Endothelial cell of umbilical vein (primary cell): ENCODE results near the gene CACNA2D3. TPM values are rescaled to one million over a fixed set of nuclear protein-coding genes. Genes with fewer than 3 reads are reported as not detected.

ENCODE experiments used
- BruUV-seq: library from RNA; stranded (reverse); fragments of 400-500 nt; replicated peaks from 2 replicates; lab custom pipeline; 2021; lab: Mats Ljungman, UMichigan
- CTCF ChIA-PET: fragments of 300-600, 350-600 bp; sonication (Branson Sonifier 250); formaldehyde crosslinking; loops from one replicate; lab custom pipeline; 2021; ENCODE audit warnings: antibody characterized with exemption, inconsistent platforms; lab: Charles Lee
- POLR2A ChIA-PET: fragments of 300-600, 350-600 bp; sonication (Branson Sonifier 250); formaldehyde crosslinking; loops from one replicate; lab custom pipeline; 2021; ENCODE audit warnings: antibody characterized with exemption, inconsistent platforms; lab: Charles Lee
- DNase-seq: peaks from one replicate; pipeline ENCODE4 v3.0.0-alpha.2; 2011; ENCODE audit warnings: low read depth, low spot score
- FAIRE-seq: peaks from 2 replicates; lab custom pipeline; 2011; peaks lifted over from hg19 to GRCh38; lab: Jason Lieb, UNC
- H2AFZ ChIP-seq: 2 replicates; pipeline ENCODE4 v1.6.0; 2012; ENCODE audit warnings: low read depth, low read length, control low read depth, inconsistent platforms
- H3K27ac ChIP-seq: 2 replicates; pipeline ENCODE4 v1.5.1; 2011; ENCODE audit warnings: low read depth, mild to moderate bottlenecking, control low read depth, low read length, moderate library complexity; ENCODE audit not compliant: insufficient read depth
- H3K27me3 ChIP-seq, 2 experiments: 2 replicates each; pipeline versions ENCODE4 v1.6.0 to v1.6.1; 2011; ENCODE audit warnings: low read length in 2 of 2, mixed read lengths in 1 of 2; ENCODE audit not compliant: control insufficient read depth in 2 of 2, insufficient read depth in 2 of 2
- H3K36me3 ChIP-seq, 2 experiments: 2 replicates in 1 of 2; 3 replicates in 1 of 2; pipeline ENCODE4 v1.5.1; 2011; ENCODE audit warnings: low read length in 2 of 2, mild to moderate bottlenecking in 1 of 2, moderate library complexity in 1 of 2; ENCODE audit not compliant: control insufficient read depth in 2 of 2, insufficient read depth in 2 of 2; ENCODE audit errors: extremely low read depth in 1 of 2
- H3K4me1 ChIP-seq: 3 replicates; pipeline ENCODE4 v1.5.1; 2011; ENCODE audit warnings: mild to moderate bottlenecking, low read length; ENCODE audit not compliant: control insufficient read depth, insufficient read depth; ENCODE audit errors: extremely low read depth
- H3K4me2 ChIP-seq: 2 replicates; pipeline ENCODE4 v1.6.1; 2011; ENCODE audit warnings: low read length, control low read depth, mixed read lengths; ENCODE audit not compliant: insufficient read depth
- H3K4me3 ChIP-seq, 3 experiments: fragments of 200-600 bp in 1 of 3; sonication (generic), shearing (Covaris generic) in 1 of 3; replicated peaks in 1 of 3; 2 replicates each; pipeline ENCODE4 v1.5.1; 2011 to 2016; ENCODE audit warnings: control low read depth in 3 of 3, low read length in 3 of 3, mild to moderate bottlenecking in 2 of 3, inconsistent platforms in 1 of 3, low read depth in 1 of 3, moderate library complexity in 1 of 3; ENCODE audit not compliant: insufficient read depth in 1 of 3
- H3K79me2 ChIP-seq: 2 replicates; pipeline ENCODE4 v1.6.0; 2012; ENCODE audit warnings: low read length, inconsistent platforms; ENCODE audit not compliant: control insufficient read depth, insufficient read depth
- H3K9ac ChIP-seq: replicated peaks from 2 replicates; pipeline ENCODE3; 2011; ENCODE audit warnings: low read length, control low read depth; ENCODE audit not compliant: insufficient read depth; ENCODE audit errors: extremely low read depth
- H3K9me1 ChIP-seq: replicated peaks from 3 replicates; pipeline ENCODE4 v1.6.0; 2011; ENCODE audit warnings: mild to moderate bottlenecking, low read length; ENCODE audit not compliant: control insufficient read depth, insufficient read depth; ENCODE audit errors: extremely low read depth
- H3K9me3 ChIP-seq: replicated peaks from 2 replicates; pipeline ENCODE4 v1.5.1; 2012; ENCODE audit warnings: low read length, inconsistent platforms; ENCODE audit not compliant: control insufficient read depth, insufficient read depth
- H4K20me1 ChIP-seq: replicated peaks from 2 replicates; pipeline ENCODE3; 2011; ENCODE audit warnings: mild to moderate bottlenecking, low read length; ENCODE audit not compliant: control insufficient read depth, insufficient read depth; ENCODE audit errors: extremely low read depth
- EZH2 ChIP-seq: IDR thresholded peaks from 2 replicates; pipeline ENCODE4 v1.6.1; 2012; ENCODE audit warnings: borderline replicate concordance, low read depth, mild to moderate bottlenecking, moderate library complexity, low read length, inconsistent platforms; ENCODE audit not compliant: severe bottlenecking
- FOS ChIP-seq: IDR thresholded peaks from 2 replicates; pipeline ENCODE4 v1.6.1; 2011; ENCODE audit warnings: mild to moderate bottlenecking, low read length, moderate library complexity, borderline replicate concordance; ENCODE audit not compliant: insufficient read depth
- GATA2 ChIP-seq: IDR thresholded peaks from 2 replicates; pipeline ENCODE4 v1.7.0; 2011; ENCODE audit warnings: low read depth, mild to moderate bottlenecking, moderate library complexity, mixed read lengths, low read length; ENCODE audit not compliant: insufficient read length, insufficient read depth
- JUN ChIP-seq: IDR thresholded peaks from 2 replicates; pipeline ENCODE4 v1.6.1; 2011; ENCODE audit warnings: borderline replicate concordance, low read depth; ENCODE audit not compliant: insufficient read length, insufficient read depth
- MAX ChIP-seq: IDR thresholded peaks from 2 replicates; pipeline ENCODE4 v1.6.1; 2011; ENCODE audit not compliant: insufficient read depth, insufficient read length
- MYC ChIP-seq: IDR thresholded peaks from one replicate; pipeline ENCODE4 v1.6.1; 2011; ENCODE audit warnings: mild to moderate bottlenecking, low read depth, low read length
- POLR2A ChIP-seq: IDR thresholded peaks from 2 replicates; pipeline ENCODE4 v1.6.1; 2012; ENCODE audit warnings: low read depth, mild to moderate bottlenecking, control low read depth, low read length
- POLR2AphosphoS5 ChIP-seq: IDR thresholded peaks from 2 replicates; pipeline ENCODE4 v1.6.1; 2012; ENCODE audit warnings: low read depth, mild to moderate bottlenecking, control low read depth, low read length, moderate library complexity; ENCODE audit not compliant: insufficient read depth
- dilution Hi-C: fragments of 300-500 bp; cut with MboI; formaldehyde crosslinking; loops from one replicate; pipeline ENCODE4 v1.15.0; 2019; ENCODE audit warnings: low sequenced_read_pairs; ENCODE audit not compliant: extremely low pct_ligation_motif_present
- intact Hi-C: fragments of 100-400 bp; cut with micrococcal nuclease; formaldehyde crosslinking; loops from one replicate; pipeline ENCODE4 v1.10.0; 2022
- polyA plus RNA-seq, 4 experiments: library from polyadenylated mRNA; depleted of rRNA in 3 of 4; stranded (reverse) in 3 of 4; unstranded in 1 of 4; fragments of >200 nt; gene quantifications; 2 replicates each; pipeline versions ENCODE4 v1.2.1 to v1.2.3, GENCODE V29; 2011 to 2012; ENCODE audit warnings: missing spikeins in 1 of 4
- total RNA-seq: library from RNA; stranded (reverse); gene quantifications from 2 replicates; pipeline ENCODE4 v1.2.3, GENCODE V29; 2021
- TF ChIP-seq, protein P1 (sequence below), 2 donors: IDR thresholded peaks; 1 replicate in 1 of 2; 2 replicates in 1 of 2; pipeline ENCODE4 v1.5.1; 2011; ENCODE audit warnings: low read length in 2 of 2, mild to moderate bottlenecking in 2 of 2, moderate library complexity in 2 of 2, control low read depth in 1 of 2, inconsistent platforms in 1 of 2, low read depth in 1 of 2; ENCODE audit not compliant: insufficient read depth in 1 of 2; ENCODE audit errors: extremely low read depth in 1 of 2

CACNA2D3 gene
- total and polyA plus RNA-seq, 2 donors (not counting 3 experiments of a cell fraction or from before 2014, with no cell fraction given): not detected

GRCh38 chr3:54625805-54626787 is 503.7 kb downstream of the CACNA2D3 start:
- ChIA-PET POLR2A (no interaction called here), CTCF (no interaction called here)
- dilution Hi-C loops: no loop called here
- Histone ChIP-seq H3K36me3 (no peaks in the 10 kb centered on the region), H3K9ac (no peak overlapping the region), H4K20me1 (no peaks in the 10 kb centered on the region), H2AFZ (no peak overlapping the region), H3K4me2 (no peak overlapping the region), H3K9me1 (no peaks in the 10 kb centered on the region), H3K4me3 (no peak overlapping the region), H3K9me3 (peaks cover 2% of the 10 kb centered on the region), H3K27ac (no peak overlapping the region), H3K27me3 (no peaks in the 10 kb centered on the region), H3K4me1 (no peaks in the 10 kb centered on the region), H3K79me2 (no peaks in the 10 kb centered on the region)
- DNase-seq (no peak), FAIRE-seq (no peak)
- TF ChIP-seq, protein P1, sequence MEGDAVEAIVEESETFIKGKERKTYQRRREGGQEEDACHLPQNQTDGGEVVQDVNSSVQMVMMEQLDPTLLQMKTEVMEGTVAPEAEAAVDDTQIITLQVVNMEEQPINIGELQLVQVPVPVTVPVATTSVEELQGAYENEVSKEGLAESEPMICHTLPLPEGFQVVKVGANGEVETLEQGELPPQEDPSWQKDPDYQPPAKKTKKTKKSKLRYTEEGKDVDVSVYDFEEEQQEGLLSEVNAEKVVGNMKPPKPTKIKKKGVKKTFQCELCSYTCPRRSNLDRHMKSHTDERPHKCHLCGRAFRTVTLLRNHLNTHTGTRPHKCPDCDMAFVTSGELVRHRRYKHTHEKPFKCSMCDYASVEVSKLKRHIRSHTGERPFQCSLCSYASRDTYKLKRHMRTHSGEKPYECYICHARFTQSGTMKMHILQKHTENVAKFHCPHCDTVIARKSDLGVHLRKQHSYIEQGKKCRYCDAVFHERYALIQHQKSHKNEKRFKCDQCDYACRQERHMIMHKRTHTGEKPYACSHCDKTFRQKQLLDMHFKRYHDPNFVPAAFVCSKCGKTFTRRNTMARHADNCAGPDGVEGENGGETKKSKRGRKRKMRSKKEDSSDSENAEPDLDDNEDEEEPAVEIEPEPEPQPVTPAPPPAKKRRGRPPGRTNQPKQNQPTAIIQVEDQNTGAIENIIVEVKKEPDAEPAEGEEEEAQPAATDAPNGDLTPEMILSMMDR (IDR thresholded peaks at IDR 0.05; ENCODE audit: extremely low read depth in 1 of 2, insufficient read depth in 1 of 2, low read depth in 1 of 2, low read length in 2 of 2): no peak
- TF ChIP-seq POLR2A (no peak), EZH2 (no peak), POLR2AphosphoS5 (no peak), JUN (no peak), FOS (no peak), GATA2 (no peak), MAX (no peak), MYC (no peak)
- intact Hi-C loops: no loop called here
- BruUV-seq: no TSS peak
